VCaP (cell line): ENCODE results near the gene OMD.

ENCODE experiments used
- H3K27ac ChIP-seq: fragments of 450-650 bp; 2 replicates; pipeline ENCODE4 v1.5.1; 2017
- TF ChIP-seq, protein P1 (sequence below): fragments of 450-650 bp; conservative IDR thresholded peaks from 2 replicates; pipeline ENCODE4 v1.5.1; 2017; ENCODE audit warnings: mild to moderate bottlenecking, moderate library complexity

The OMD gene

DNA sequence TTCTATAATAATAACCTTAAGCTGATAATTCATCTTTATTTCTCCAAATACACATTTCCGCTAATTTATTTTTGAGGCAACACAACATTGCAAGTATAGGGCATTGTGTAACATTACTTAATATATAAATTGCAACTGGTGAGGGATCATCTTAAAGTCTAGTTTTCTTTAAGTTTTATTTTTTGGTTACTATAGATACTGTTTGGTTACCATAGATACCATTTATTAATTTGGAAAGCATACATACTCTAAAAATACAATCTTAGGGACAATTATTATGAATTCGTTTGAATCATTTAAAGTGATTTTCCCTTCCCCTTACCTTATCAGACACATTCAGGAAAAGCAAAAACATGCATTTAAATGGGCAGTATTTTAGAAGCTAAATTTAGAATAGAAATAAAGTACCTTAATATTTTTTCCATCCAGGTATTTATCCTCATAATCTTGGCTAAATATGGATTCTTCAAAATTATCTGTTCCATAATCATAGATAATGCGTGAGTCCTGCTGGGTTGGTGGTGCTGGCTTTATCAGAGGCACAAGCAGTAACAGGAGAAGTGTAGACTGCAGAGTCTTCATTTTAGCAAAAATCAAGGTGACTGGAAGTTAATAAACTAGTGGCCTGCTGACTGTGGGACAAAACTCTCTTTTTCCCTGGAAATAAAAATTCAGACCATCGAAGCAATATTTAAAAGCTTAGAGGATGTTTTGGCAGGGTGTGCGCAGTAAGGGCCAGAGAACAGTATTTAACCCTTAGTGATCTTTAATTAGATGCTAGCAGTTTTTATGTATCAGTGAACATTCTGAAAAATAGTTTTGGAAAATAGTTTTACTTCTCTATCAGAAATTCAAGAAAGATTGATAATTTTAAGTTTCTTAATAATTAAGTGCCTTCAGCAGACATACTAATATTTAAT, 21.2 kb downstream of the OMD start:
- H3K27ac ChIP-seq, result no peak overlapping the region
- TF ChIP-seq, protein P1, sequence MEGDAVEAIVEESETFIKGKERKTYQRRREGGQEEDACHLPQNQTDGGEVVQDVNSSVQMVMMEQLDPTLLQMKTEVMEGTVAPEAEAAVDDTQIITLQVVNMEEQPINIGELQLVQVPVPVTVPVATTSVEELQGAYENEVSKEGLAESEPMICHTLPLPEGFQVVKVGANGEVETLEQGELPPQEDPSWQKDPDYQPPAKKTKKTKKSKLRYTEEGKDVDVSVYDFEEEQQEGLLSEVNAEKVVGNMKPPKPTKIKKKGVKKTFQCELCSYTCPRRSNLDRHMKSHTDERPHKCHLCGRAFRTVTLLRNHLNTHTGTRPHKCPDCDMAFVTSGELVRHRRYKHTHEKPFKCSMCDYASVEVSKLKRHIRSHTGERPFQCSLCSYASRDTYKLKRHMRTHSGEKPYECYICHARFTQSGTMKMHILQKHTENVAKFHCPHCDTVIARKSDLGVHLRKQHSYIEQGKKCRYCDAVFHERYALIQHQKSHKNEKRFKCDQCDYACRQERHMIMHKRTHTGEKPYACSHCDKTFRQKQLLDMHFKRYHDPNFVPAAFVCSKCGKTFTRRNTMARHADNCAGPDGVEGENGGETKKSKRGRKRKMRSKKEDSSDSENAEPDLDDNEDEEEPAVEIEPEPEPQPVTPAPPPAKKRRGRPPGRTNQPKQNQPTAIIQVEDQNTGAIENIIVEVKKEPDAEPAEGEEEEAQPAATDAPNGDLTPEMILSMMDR, result no peak

DNA sequence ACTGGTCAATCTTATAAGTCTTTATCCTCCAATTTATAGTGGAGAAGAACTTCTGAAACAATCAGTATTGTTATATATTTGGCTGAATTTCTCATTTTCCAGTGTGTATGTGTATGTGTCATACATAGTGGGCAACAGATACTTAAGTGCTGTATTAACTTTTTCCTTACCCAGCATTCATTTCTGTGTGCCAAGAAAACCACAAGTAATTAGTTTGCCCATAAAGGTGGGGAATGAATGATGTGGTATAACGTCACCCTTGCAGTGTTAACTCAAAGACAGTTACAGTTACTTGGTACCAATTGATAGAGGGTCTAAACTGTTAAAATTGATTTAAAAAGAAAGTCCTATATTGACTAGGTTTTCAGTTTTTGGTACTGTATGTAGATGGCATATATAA, 21.9 kb downstream of the OMD start:
- H3K27ac ChIP-seq, result no peak overlapping the region
- TF ChIP-seq, protein P1, result no peak

DNA sequence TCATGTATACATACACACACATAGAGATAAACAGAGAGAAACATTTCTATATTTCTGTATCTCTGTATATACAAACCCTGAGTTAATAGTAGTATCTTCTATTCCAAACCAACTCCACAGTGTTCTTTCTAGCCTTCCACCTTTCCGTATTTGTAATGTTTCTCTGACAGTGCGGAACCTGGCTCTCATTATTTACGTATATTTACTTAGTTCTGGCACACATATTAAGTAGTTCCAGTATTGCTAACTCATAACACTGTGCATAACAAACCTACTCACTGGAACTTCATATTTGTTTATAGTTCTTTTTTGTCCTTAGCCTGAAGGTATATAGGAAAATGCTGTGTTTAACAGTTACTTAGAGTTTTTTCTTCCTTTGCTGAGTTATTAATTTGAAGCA, 26.4 kb downstream of the OMD start:
- TF ChIP-seq, protein P1, result no peak
- peak overlapping the region; percentile 26 for H3K27ac ChIP-seq

DNA sequence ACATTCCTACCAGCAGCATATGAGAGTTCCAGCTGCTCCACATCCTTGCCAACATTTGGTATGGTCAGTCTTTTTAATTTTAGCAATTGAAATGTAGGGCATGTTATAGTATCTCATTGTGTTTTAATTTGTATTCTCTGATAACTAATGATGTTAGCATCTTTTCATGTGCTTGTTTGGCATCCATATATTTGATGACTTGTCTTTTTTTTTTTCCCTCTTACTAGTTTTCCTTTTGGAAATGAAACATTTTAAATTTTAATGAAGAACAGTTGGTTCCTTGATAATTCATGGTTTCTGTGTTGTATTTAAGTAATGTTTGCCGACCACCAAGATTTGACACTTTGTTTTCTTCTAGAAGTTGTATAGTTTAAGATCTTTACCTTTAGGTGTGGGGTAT, 28.7 kb downstream of the OMD start:
- TF ChIP-seq, protein P1, result no peak
- peak overlapping the region; percentile 72 for H3K27ac ChIP-seq

DNA sequence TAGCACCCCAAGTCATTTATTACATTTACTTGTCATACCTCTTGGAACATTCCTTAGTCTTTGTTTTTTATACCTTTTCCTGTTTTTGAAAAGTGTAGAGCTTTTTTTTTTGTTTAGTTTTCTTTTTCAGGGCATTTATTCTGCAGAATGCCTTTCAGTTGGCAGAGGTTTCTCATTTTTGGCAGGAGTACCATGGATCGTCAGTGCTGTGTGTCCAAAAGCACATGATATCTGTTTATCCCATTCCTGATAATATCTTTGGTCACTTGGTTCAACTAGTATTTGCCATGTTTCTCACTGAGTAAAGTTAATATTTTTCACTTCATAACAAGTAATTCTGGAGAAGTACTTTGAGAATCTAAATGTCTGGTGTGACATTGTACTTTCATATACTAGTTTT, 30.6 kb downstream of the OMD start:
- TF ChIP-seq, protein P1, result no peak

DNA sequence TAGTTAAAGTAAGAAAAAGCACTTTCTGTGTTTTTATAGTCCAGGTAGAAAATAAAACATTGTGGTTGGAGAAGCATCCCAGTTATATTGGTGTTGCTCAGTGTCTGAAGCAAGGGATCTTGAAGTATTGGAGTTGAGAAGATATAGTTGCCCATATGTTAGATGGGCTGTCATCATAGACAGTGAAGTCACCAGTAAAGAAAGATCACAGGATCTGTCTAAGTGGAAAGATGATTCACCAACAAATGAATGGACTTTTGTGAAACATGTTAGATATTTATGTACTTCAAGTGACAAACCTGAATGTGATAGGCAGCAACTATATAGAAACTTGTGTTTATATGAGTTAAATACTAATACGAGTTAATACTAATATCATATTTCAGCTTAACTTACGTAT, 31.6 kb downstream of the OMD start:
- peak overlapping the region; percentile 72 for H3K27ac ChIP-seq
- TF ChIP-seq, protein P1, result no peak

More for the DNA sequence above, 30.6 kb downstream of the OMD start:
- H3K27ac ChIP-seq, result peak overlapping the region; percentile 72

DNA sequence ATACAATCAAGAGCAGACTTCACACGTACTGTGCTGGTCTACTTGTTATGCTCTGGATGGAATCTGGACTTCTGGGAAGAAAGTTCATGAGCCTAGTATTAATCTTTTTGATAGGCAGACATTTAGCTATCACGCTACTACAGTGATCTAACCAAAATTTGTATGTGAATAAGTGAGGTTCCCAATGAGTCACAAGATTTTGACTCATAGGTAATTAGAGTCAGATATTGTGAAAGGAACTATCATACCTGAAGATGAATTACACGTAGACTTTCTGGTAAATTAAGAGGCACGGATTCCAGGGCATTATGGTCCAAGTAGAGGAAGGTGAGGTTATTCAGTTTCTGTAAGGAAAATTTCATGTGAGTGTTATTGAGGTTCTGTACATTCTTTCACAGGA, 38.3 kb downstream of the OMD start:
- TF ChIP-seq, protein P1, result no peak
- no peak overlapping the region for H3K27ac ChIP-seq
